Measurements from ENCODE around the gene DYNC1I1. TPM values are rescaled to one million over a fixed set of nuclear protein-coding genes. Genes with fewer than 3 reads are reported as not detected.

Gene DYNC1I1
- total RNA-seq, 2 experiments from 2014 or later, result 0.08 TPM; not detected in 1

- Histone ChIP-seq H3K27me3 (ENCODE audit: control insufficient read depth in 1 of 2, insufficient read depth in 2 of 2, low read length in 2 of 2) (no peaks in the 10 kb centered on the region), H3K27ac (ENCODE audit: low read depth in 1 of 2, low read length in 2 of 2) (no peak overlapping the region), H3K36me3 (ENCODE audit: insufficient read depth, low read length) (no peaks in the 10 kb centered on the region), H3K4me1 (ENCODE audit: insufficient read depth, low read length) (no peaks in the 10 kb centered on the region), H3K4me3 (ENCODE audit: low read length) (no peak overlapping the region), H3K9me3 (ENCODE audit: control insufficient read depth in 1 of 2, insufficient read depth in 1 of 2, low read length in 2 of 2) (no peaks in the 10 kb centered on the region)
- Mint-ChIP-seq H3K9me3 (peaks cover 6% of the 10 kb centered on the region), H3K4me1 (ENCODE audit: low read depth) (no peaks in the 10 kb centered on the region), H3K4me3 (no peak overlapping the region), H3K27me3 (peaks cover 7% of the 10 kb centered on the region), H3K36me3 (ENCODE audit: low read depth) (no peaks in the 10 kb centered on the region), H3K27ac (no peak overlapping the region)
- DNase-seq (no peak), ATAC-seq (ENCODE audit: poor library complexity) (no peak)
- TF ChIP-seq, protein P1, sequence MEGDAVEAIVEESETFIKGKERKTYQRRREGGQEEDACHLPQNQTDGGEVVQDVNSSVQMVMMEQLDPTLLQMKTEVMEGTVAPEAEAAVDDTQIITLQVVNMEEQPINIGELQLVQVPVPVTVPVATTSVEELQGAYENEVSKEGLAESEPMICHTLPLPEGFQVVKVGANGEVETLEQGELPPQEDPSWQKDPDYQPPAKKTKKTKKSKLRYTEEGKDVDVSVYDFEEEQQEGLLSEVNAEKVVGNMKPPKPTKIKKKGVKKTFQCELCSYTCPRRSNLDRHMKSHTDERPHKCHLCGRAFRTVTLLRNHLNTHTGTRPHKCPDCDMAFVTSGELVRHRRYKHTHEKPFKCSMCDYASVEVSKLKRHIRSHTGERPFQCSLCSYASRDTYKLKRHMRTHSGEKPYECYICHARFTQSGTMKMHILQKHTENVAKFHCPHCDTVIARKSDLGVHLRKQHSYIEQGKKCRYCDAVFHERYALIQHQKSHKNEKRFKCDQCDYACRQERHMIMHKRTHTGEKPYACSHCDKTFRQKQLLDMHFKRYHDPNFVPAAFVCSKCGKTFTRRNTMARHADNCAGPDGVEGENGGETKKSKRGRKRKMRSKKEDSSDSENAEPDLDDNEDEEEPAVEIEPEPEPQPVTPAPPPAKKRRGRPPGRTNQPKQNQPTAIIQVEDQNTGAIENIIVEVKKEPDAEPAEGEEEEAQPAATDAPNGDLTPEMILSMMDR (IDR thresholded peaks at IDR 0.05), result no peak
- intact Hi-C loops (cut with DNase I, micrococcal nuclease), result no loop called here
- ChIA-PET CTCF (no interaction called here), POLR2A (no interaction called here)
Observed at GRCh38 chr7:96102096-96102811, 329.9 kb downstream of the DYNC1I1 start.

- Histone ChIP-seq H3K36me3 (ENCODE audit: insufficient read depth, low read length) (no peaks in the 10 kb centered on the region), H3K27me3 (ENCODE audit: control insufficient read depth in 1 of 2, insufficient read depth in 2 of 2, low read length in 2 of 2) (no peaks in the 10 kb centered on the region), H3K9me3 (ENCODE audit: control insufficient read depth in 1 of 2, insufficient read depth in 1 of 2, low read length in 2 of 2) (no peaks in the 10 kb centered on the region), H3K4me1 (ENCODE audit: insufficient read depth, low read length) (no peaks in the 10 kb centered on the region), H3K27ac (ENCODE audit: low read depth in 1 of 2, low read length in 2 of 2) (no peak overlapping the region), H3K4me3 (ENCODE audit: low read length) (no peak overlapping the region)
- ATAC-seq (ENCODE audit: poor library complexity) (no peak), DNase-seq (no peak)
- Mint-ChIP-seq H3K9me3 (peaks cover 2% of the 10 kb centered on the region), H3K27ac (no peak overlapping the region), H3K27me3 (peaks cover 16% of the 10 kb centered on the region), H3K36me3 (ENCODE audit: low read depth) (no peaks in the 10 kb centered on the region), H3K4me1 (ENCODE audit: low read depth) (no peaks in the 10 kb centered on the region), H3K4me3 (no peak overlapping the region)
- TF ChIP-seq, protein P1 (IDR thresholded peaks at IDR 0.05), result no peak
- ChIA-PET POLR2A (no interaction called here), CTCF (no interaction called here)
- intact Hi-C loops (cut with DNase I, micrococcal nuclease), result no loop called here
Observed at GRCh38 chr7:96104984-96105383, 332.6 kb downstream of the DYNC1I1 start.

DNA sequence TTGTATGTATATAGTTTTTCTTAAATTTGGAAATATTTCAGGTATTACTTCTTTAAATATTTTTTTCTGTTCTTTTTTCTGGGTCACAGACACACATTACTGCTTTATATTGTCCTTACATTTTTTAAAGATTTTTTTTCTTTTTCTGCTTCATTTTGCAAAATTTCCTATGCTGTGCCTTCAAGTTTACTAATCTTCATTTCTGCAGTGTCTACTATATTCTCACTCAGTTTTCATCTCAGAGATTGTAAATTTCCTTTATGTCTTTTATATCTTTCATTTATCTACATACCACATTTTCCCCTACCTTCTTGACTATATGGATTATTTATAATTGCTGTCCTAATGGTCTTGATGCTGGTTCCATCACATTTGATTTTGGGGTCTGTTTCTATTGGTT lies 339.1 kb downstream of the DYNC1I1 start:
- no peaks in the 10 kb centered on the region for H3K36me3 Mint-ChIP-seq (ENCODE audit: low read depth)
- DNase-seq (no peak), ATAC-seq (ENCODE audit: poor library complexity) (no peak)
- H3K27me3 ChIP-seq (ENCODE audit: control insufficient read depth in 1 of 2, insufficient read depth in 2 of 2, low read length in 2 of 2), result no peaks in the 10 kb centered on the region
- no peak overlapping the region for H3K4me3 Mint-ChIP-seq
- intact Hi-C loops (cut with DNase I, micrococcal nuclease), result no loop called here
- no peak overlapping the region for H3K4me3 ChIP-seq (ENCODE audit: low read length)
- peaks cover 0 to 6% of the 10 kb centered on the region in 2 experiments for H3K9me3 ChIP-seq (ENCODE audit: control insufficient read depth in 1 of 2, insufficient read depth in 1 of 2, low read length in 2 of 2)
- H3K27ac ChIP-seq (ENCODE audit: low read depth in 1 of 2, low read length in 2 of 2), result no peak overlapping the region
- TF ChIP-seq, protein P1 (IDR thresholded peaks at IDR 0.05), result no peak
- H3K9me3 Mint-ChIP-seq, result no peaks in the 10 kb centered on the region
- ChIA-PET CTCF (no interaction called here), POLR2A (no interaction called here)
- H3K27ac Mint-ChIP-seq, result no peak overlapping the region
- H3K4me1 Mint-ChIP-seq (ENCODE audit: low read depth), result no peaks in the 10 kb centered on the region
- H3K27me3 Mint-ChIP-seq, result peaks cover 17% of the 10 kb centered on the region
- no peaks in the 10 kb centered on the region for H3K36me3 ChIP-seq (ENCODE audit: insufficient read depth, low read length)
- H3K4me1 ChIP-seq (ENCODE audit: insufficient read depth, low read length), result no peaks in the 10 kb centered on the region
